Panc1 (cell line): ENCODE results near the gene NUP37. TPM values are rescaled to one million over a fixed set of nuclear protein-coding genes. Genes with fewer than 3 reads are reported as not detected.

Source experiments
- ATAC-seq: fragments of 200-7000 bp; cut with Tn5 transposase; 2 replicates; pipeline ENCODE4 v1.9.1; 2020; ENCODE audit warnings: mild to moderate bottlenecking, moderate library complexity
- BruUV-seq: library from RNA; stranded (reverse); fragments of 400-500 nt; replicated peaks from 2 replicates; lab custom pipeline; 2021; lab: Mats Ljungman, UMichigan
- CTCF ChIA-PET: fragments of 300-600 bp; sonication (Branson Sonifier 250); formaldehyde crosslinking; loops from one replicate; lab custom pipeline; 2022; ENCODE audit warnings: antibody characterized with exemption; lab: Charles Lee
- POLR2A ChIA-PET: fragments of 300-600 bp; sonication (Branson Sonifier 250); formaldehyde crosslinking; loops from one replicate; lab custom pipeline; 2022; ENCODE audit warnings: antibody characterized with exemption; lab: Charles Lee
- DNase-seq: peaks from one replicate; pipeline ENCODE4 v3.0.0-alpha.2; 2010; ENCODE audit warnings: low read depth, low spot score
- H3K27ac ChIP-seq: 2 replicates; pipeline ENCODE4 v1.5.1; 2011; ENCODE audit warnings: mild to moderate bottlenecking, low read length, inconsistent platforms
- H3K27me3 ChIP-seq: fragments of 200-500 bp; sonication (Bioruptor generic); 2 replicates; pipeline ENCODE4 v1.6.0; 2014; ENCODE audit warnings: low read length, inconsistent platforms; ENCODE audit not compliant: control insufficient read depth, insufficient read depth
- H3K36me3 ChIP-seq: fragments of 200-500 bp; sonication (Bioruptor generic); 2 replicates; pipeline ENCODE4 v1.5.1; 2014; ENCODE audit warnings: inconsistent platforms, mild to moderate bottlenecking, low read length, moderate library complexity; ENCODE audit not compliant: control insufficient read depth, insufficient read depth
- H3K4me1 ChIP-seq: 2 replicates; pipeline ENCODE4 v1.5.1; 2011; ENCODE audit warnings: inconsistent platforms, mild to moderate bottlenecking, low read length, moderate library complexity; ENCODE audit not compliant: control insufficient read depth, insufficient read depth
- H3K4me3 ChIP-seq, 2 experiments: 2 replicates each; pipeline ENCODE4 v1.5.1; 2011 to 2012; ENCODE audit warnings: low read depth in 2 of 2, low read length in 2 of 2, mild to moderate bottlenecking in 2 of 2, inconsistent platforms in 1 of 2, moderate library complexity in 1 of 2
- H3K9me3 ChIP-seq: fragments of 200-500 bp; sonication (Bioruptor generic); 2 replicates; pipeline ENCODE4 v1.5.1; 2014; ENCODE audit warnings: low read depth, mild to moderate bottlenecking, inconsistent platforms, low read length, moderate library complexity; ENCODE audit not compliant: control insufficient read depth, insufficient read depth
- CTCF ChIP-seq: fragments of 450-650 bp; IDR thresholded peaks from 2 replicates; pipeline ENCODE4 v1.5.1; 2017; ENCODE audit warnings: mild to moderate bottlenecking
- POLR2AphosphoS5 ChIP-seq: IDR thresholded peaks from 2 replicates; pipeline ENCODE4 v1.6.1; 2012; ENCODE audit warnings: mild to moderate bottlenecking, low read depth, low read length, moderate library complexity
- REST ChIP-seq, 2 experiments: IDR thresholded peaks; 2 replicates each; pipeline ENCODE4 v1.6.1; 2011 to 2012; ENCODE audit warnings: low read depth in 2 of 2, control low read depth in 1 of 2, low read length in 1 of 2, mild to moderate bottlenecking in 1 of 2, moderate library complexity in 1 of 2; ENCODE audit not compliant: insufficient read depth in 1 of 2
- SIN3A ChIP-seq: IDR thresholded peaks from 2 replicates; pipeline ENCODE4 v1.6.1; 2012; ENCODE audit warnings: low read depth, mild to moderate bottlenecking, low read length, moderate library complexity, borderline replicate concordance; ENCODE audit not compliant: insufficient read depth
- TCF7L2 ChIP-seq: IDR thresholded peaks from 2 replicates; pipeline ENCODE4 v1.6.1; 2011; ENCODE audit warnings: mild to moderate bottlenecking, low read depth, low read length, inconsistent platforms
- in situ Hi-C: cut with HindIII; loops from 2 replicates; pipeline ENCODE4 v1.10.0; 2016; ENCODE audit warnings: low sequenced_read_pairs, low pct_unique_long_range_greater_than_20kb
- intact Hi-C: fragments of 100-400 bp; cut with micrococcal nuclease; formaldehyde crosslinking; loops from one replicate; pipeline ENCODE4 v1.10.0; 2022; ENCODE audit not compliant: unreplicated experiment
- total RNA-seq: library from RNA; stranded (reverse); gene quantifications from one replicate; pipeline ENCODE4 v1.2.1, GENCODE V29; 2021; ENCODE audit not compliant: unreplicated experiment

Gene NUP37
- total RNA-seq, 1 experiment from 2014 or later: 47.7 TPM

GRCh38 chr12:102031852-102032251 lies 88.1 kb downstream of the NUP37 start:
- ATAC-seq (no peak), DNase-seq (no peak)
- Histone ChIP-seq H3K4me3 (no peak overlapping the region), H3K4me1 (no peaks in the 10 kb centered on the region), H3K9me3 (no peaks in the 10 kb centered on the region), H3K27ac (no peak overlapping the region), H3K36me3 (no peaks in the 10 kb centered on the region), H3K27me3 (no peaks in the 10 kb centered on the region)
- ChIA-PET POLR2A (no interaction called here), CTCF (no interaction called here)
- intact Hi-C loops (no loop called here), in situ Hi-C loops (no loop called here)
- BruUV-seq: no TSS peak
- no peak for TF ChIP-seq TCF7L2
- no peak for TF ChIP-seq REST (IDR thresholded peaks at IDR 0.05; ENCODE audit: insufficient read depth in 1 of 2, low read depth in 2 of 2, low read length in 1 of 2)
- TF ChIP-seq CTCF: no peak
- TF ChIP-seq SIN3A: no peak

GRCh38 chr12:102029141-102029540 lies 90.8 kb downstream of the NUP37 start:
- no peaks in the 10 kb centered on the region for H3K36me3 ChIP-seq
- no TSS peak for BruUV-seq
- ATAC-seq (no peak), DNase-seq (no peak)
- H3K4me3 ChIP-seq: no peak overlapping the region
- H3K9me3 ChIP-seq: no peaks in the 10 kb centered on the region
- intact Hi-C loops: no loop called here
- ChIA-PET POLR2A (no interaction called here), CTCF (no interaction called here)
- H3K27me3 ChIP-seq: no peaks in the 10 kb centered on the region
- in situ Hi-C loops: no loop called here
- no peak overlapping the region for H3K27ac ChIP-seq
- TF ChIP-seq SIN3A (no peak), TCF7L2 (no peak), POLR2AphosphoS5 (no peak), CTCF (no peak), REST (IDR thresholded peaks at IDR 0.05; ENCODE audit: insufficient read depth in 1 of 2, low read depth in 2 of 2, low read length in 1 of 2) (no peak)
- H3K4me1 ChIP-seq: no peaks in the 10 kb centered on the region
